HS-27A (cell line): Measurements from ENCODE around the gene PFDN1.

ENCODE experiments used
- DNase-seq: peaks from one replicate; pipeline ENCODE4 v3.0.0-alpha.2; 2012; ENCODE audit warnings: low read depth, missing footprints

The PFDN1 gene

DNA sequence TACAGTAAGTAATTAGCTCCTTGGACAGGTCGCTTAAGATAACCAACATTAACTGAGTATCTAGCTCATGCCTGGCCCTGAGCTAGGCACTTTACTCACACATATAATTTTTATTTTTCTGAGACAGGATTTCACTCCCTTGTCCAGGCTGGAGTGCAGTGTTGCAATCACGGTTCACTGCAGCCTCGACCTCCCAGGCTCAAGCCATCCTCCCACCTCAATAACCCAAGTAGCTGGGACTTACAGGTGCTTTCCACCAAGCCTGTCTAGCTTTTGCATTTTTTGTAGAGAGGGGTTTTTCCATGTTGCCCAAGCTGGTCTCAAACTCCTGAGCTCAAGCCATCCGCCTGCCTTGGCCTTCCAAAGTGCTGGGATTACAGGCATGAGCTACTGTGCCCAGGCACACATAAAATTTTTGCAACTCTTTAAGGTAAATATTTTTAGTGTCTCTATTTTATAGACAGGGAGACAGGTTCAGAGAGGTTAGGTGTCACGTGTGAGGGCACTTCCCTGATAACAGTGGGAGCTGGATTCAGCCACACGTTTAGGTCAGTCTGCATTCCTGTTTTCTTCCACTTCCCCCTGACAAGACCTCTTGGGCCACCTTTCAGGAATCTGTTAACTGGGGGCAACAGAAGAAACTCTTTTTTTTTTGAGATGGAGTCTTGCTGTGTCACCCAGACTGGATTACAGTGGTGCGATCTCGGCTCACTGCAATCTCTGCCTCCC, 25.3 kb upstream of the PFDN1 start:
- DNase-seq: no peak

- DNase-seq: no peak
These were observed 24.7 kb upstream of the PFDN1 start for GRCh38 chr5:140327589-140327988.

DNA sequence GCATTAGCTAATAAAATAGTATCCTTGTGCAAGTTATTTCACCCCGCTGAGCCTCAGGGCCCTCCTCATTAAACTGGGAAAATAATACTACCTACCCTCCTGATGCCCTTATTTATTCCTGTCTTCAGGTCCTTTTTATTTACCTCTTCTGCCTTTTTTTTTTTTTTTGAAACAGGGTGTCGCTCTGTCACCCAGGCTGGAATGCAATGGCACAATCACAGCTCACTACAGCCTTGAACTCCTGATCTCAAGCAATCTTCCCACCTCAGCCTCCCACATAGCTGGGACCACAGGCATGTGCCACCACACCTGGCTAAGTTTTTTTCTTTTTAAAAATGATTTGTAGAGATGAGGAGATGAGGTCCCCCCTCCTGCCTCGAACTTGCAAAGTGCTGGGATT, 22.6 kb upstream of the PFDN1 start:
- DNase-seq: no peak

GRCh38 chr5:140324617-140325241, 21.8 kb upstream of the PFDN1 start:
- DNase-seq: no peak

- no peak for DNase-seq
These were observed 21.2 kb upstream of the PFDN1 start for GRCh38 chr5:140324041-140324600.

DNA sequence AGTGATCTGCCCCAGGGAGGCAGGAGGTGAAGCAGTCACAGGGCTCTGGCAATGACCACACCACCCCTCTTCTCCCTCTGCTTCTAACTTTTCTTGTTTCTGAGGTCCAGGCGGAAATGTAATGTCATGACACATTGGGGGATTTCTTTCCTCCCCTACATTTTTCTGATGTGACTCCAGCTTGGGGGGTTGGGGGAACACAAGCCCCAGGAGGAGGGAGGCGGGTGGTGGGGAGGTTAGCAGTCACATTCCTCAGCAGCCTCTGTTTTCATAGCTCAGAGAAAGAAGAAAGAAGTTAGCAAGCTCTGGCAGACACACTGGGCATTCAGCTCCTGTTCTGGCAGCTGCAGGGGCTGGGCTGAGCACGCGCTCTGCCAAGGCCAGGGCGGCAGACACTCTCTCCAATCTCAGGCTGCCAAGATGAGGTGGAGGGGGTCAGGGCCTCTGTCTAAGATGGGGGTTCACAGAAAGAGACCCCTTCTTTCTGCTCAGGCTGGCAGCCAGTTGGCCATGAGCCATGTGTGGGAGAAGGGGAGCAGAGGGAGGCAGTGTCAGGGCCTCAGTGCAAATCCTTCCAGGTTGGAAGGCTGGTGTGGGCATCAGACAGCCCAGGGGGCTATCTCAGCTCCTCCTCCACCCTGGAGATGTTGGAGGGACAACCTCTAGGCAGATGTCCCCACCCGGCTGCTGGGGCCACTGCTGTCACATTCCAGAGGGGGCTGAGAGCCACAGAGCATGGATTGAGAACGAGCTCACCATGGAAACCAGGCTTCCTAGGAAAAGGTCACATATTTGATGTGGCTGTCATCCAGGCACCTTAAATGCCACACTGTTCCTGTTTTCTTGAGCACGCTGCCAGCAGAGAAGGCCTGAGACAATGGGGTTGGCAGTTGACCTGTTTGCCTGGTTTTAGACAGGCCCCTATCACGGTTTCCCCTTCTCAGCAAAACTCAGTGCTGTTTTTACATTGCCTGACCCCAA, 20.1 kb upstream of the PFDN1 start:
- DNase-seq: peak; percentile 80

- no peak for DNase-seq
These were observed 18.9 kb upstream of the PFDN1 start for GRCh38 chr5:140321796-140322195.

DNA sequence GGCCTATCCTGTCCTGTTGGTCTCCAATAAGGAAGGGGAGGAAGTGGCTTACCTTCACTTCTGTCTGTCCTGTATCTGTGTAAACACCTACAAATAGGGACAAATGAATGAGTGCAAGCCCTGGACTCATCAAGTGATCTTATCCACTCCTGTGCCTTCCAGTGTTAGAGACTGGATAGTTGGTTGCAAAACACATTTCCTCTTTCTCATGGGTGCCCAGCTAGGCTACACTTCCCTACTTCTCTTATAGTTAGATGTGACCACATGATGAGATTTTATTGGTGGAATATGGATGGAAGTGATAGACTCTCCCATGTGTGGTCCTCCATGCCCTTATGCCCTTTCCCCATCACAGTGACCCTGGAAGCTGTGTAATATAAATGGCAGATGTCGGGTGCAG, 16.9 kb upstream of the PFDN1 start:
- DNase-seq: no peak

DNA sequence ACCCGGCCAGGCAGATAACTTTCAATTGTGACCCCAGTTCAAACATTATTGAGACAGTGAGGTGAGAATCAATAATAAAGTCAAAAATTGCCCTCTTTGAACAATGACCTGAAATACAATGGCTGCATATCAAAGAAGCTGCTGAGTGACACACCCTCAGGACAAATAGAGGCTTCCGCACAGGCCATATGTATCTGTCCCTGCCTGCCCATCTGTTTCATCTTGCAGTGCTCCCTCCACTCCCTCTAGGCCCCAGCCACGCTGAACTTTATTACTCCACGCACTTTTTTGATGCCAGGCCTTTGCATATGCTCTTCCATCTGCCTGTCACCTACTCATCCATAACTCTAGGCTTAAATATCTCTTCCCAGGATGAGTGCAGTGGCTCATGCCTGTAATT, 15.9 kb upstream of the PFDN1 start:
- DNase-seq: no peak

DNA sequence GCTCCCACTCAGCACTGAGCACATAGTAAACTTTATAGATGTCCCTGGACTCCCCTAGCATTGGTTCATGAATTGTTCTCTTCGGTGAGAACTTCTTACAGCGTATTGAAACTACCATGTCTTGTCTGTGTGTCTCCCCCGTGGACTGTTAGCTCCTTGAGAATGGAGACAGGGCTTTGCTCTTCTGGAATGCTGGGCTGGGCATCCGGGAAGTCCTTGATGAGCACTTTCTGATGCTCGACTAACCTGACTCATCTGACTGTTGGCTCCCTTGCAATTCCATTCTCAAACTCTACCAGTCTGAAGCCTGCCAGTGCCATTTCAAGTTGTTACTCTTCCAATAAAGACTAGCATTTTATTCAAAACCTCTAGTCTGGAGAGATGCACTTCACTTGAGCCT, 15.0 kb upstream of the PFDN1 start:
- no peak for DNase-seq

GRCh38 chr5:140312791-140313189, 9.9 kb upstream of the PFDN1 start:
- DNase-seq: no peak

GRCh38 chr5:140312067-140312790, 9.3 kb upstream of the PFDN1 start:
- no peak for DNase-seq

DNA sequence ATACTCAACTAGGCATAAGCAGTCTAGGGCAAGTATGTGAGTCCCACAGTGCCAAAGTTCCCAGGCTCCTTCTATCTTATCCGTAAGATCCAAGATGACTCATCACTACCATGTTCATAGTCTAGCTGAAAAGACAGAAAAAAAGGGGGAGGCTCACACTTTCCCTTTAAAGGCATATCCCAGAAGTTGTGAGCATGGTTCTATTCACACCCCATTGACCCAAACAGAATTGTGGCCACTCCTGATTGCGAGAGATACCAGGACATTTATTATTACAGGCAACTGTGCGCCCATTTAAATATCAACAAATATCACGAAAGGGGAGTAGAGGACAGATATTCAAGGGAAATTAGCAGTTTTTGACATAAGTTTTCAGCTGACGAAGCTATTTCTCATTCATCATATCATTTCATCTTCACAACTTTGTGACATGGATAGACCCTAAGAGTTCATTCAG, 8.1 kb upstream of the PFDN1 start:
- DNase-seq: no peak

DNA sequence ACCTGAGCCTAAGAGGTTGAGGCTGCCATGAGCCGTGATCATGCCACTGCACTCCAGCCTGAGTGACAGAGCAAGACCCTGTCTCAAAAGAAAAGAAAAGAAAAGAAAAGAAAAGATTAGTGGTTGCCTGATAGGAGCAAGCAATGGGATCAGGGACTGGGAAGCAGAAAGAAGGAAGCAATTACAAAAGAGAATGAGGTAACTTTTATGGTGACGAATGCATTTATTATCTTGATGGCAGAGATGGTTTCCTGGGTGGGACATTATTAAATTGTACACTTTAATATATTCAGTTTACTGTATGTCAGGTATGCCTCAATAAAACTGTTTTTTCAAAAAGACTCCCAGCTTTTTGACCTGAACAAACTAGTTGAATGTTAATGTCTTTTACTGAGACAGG, 7.5 kb upstream of the PFDN1 start:
- no peak for DNase-seq

- no peak for DNase-seq
These were observed 6.9 kb upstream of the PFDN1 start for GRCh38 chr5:140309706-140310249.

DNA sequence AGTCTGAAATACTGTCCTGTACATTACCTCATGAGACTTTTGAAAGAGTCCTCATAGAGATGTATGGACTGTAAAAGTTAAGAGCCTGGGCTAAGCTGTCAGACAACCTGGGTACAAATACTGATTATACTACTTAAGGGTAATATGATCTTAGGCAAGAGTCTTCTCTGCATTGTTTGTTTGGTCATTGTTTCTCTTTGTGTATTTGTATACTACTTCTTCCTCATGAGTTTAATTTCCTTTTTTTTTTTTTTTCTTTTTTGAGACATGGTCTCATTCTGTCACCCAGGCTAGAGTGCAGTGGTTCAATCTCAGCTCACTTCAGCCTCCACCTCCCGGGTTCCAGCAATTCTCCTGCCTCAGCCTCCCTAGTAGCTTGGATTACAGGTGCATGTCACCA, 2.6 kb upstream of the PFDN1 start:
- no peak for DNase-seq

DNA sequence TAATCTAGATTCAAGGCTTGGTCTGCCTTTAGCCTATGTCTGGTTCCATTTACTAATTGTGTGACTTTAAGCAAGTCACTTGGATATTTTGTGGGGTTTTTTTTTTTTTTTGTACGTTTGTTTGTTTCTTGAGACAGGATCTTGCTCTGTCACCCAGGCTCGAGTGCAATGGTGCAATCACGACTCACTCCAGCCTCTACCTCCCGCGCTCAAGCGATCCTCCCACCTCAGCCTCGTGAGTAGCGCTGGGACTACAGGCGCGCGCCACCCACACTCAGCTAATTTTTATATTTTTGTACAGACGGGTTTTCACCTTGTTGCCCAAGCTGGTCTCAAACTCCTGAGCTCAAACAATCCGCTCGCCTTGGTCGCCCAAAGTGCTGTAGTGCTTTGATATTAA, 1.1 kb upstream of the PFDN1 start:
- no peak for DNase-seq

DNA sequence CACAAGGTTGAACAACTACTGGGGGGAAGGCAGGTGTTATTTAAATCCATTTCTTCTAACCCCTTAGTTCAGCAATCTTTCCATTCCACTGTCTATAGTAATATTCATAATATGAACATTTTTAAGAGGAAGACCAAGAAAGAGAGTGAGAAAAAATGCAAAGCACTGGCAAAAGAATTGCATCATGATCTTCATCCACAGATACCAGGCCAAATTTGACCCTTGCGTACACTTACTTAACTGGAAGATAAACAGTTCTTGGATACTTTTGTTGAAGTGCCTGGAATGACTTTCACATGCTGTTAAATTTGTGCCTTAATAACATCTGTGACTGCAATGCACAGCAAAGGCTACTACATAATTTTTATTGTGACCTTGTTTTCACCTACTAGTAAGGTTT, 1.8 kb downstream of the PFDN1 start:
- DNase-seq: no peak

- no peak for DNase-seq
These were observed 3.8 kb downstream of the PFDN1 start for GRCh38 chr5:140299056-140299455.

- no peak for DNase-seq
These were observed 4.7 kb downstream of the PFDN1 start for GRCh38 chr5:140298183-140298601.

DNA sequence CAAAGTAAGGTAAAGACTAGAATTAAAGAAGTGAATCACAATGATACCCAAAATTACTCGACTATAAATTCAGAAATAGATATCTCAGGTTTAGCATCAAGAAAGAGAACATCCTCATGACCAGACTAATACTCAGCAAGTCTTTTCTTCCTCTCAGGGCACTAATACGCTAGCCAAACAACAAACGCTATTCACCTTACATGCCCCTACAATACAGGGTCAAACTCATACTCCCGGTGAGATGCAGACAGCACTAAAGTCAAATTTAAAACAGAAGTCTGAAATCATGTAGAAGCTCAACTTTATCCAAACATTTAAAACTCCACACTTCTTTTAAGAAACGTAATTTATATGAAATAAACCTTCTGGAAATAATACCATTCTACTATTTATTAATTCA, 5.6 kb downstream of the PFDN1 start:
- no peak for DNase-seq
